HCT116 (cell line): Measurements from ENCODE around the gene ST3GAL5.
"Not testable (repeated sequence)": the region's sequence is repeated elsewhere in the genome, so short reads cannot be mapped to it uniquely, and the experiment has no call there.

Experiments used
- CTCF ChIP-seq, 3 experiments: fragments of 200-600 bp in 1 of 3; sonication (generic) in 1 of 3; IDR thresholded peaks in 2 of 3; conservative IDR thresholded peaks in 1 of 3; 2 replicates each; pipeline ENCODE4 v1.5.1; 2012 to 2017; ENCODE audit warnings: low read depth in 2 of 3, low read length in 2 of 3, antibody characterized with exemption in 1 of 3, borderline replicate concordance in 1 of 3, control low read depth in 1 of 3, mild to moderate bottlenecking in 1 of 3, mixed read lengths in 1 of 3, mixed run types in 1 of 3, moderate library complexity in 1 of 3; ENCODE audit not compliant: insufficient read depth in 1 of 3
- EGR1 ChIP-seq: IDR thresholded peaks from 2 replicates; pipeline ENCODE4 v1.6.1; 2012; ENCODE audit warnings: low read depth
- EZH2 ChIP-seq: fragments of 200-600 bp; sonication (generic); IDR thresholded peaks from 2 replicates; pipeline ENCODE4 v1.6.1; 2017; ENCODE audit warnings: antibody characterized with exemption, mixed run types
- EZH2phosphoT487 ChIP-seq: fragments of 200-600 bp; IDR thresholded peaks from 2 replicates; pipeline ENCODE4 v1.6.1; 2018; ENCODE audit warnings: antibody characterized with exemption, borderline replicate concordance
- MAX ChIP-seq: IDR thresholded peaks from 2 replicates; pipeline ENCODE4 v1.6.1; 2012
- POLR2A ChIP-seq: IDR thresholded peaks from 2 replicates; pipeline ENCODE4 v1.7.0; 2011; ENCODE audit warnings: borderline replicate concordance; ENCODE audit not compliant: insufficient read depth, insufficient read length; ENCODE audit errors: extremely low read depth
- REST ChIP-seq: IDR thresholded peaks from 2 replicates; pipeline ENCODE4 v1.6.1; 2012; ENCODE audit warnings: low read depth
- SIN3A ChIP-seq: IDR thresholded peaks from 2 replicates; pipeline ENCODE4 v1.6.1; 2012; ENCODE audit warnings: low read depth
- YY1 ChIP-seq: IDR thresholded peaks from 2 replicates; pipeline ENCODE4 v1.6.1; 2011; ENCODE audit warnings: low read length, low read depth, moderate library complexity, mild to moderate bottlenecking; ENCODE audit not compliant: insufficient replicate concordance; ENCODE audit errors: extremely low read depth
- ZBTB33 ChIP-seq: IDR thresholded peaks from 2 replicates; pipeline ENCODE4 v1.6.1; 2011; ENCODE audit warnings: mild to moderate bottlenecking, low read length, moderate library complexity; ENCODE audit not compliant: insufficient replicate concordance; ENCODE audit errors: extremely low read depth

- not testable (repeated sequence) for TF ChIP-seq SIN3A; POLR2A; CTCF (IDR thresholded peaks at IDR 0.05 in 2 of 3, conservative IDR thresholded peaks at IDR 0.05 in 1 of 3; ENCODE audit: borderline replicate concordance in 1 of 3, insufficient read depth in 1 of 3, low read depth in 2 of 3, low read length in 2 of 3); ZBTB33; EZH2phosphoT487; EGR1; YY1; EZH2; MAX; REST
These were observed 42.4 kb upstream of the ST3GAL5 start for GRCh38 chr2:85931151-85931550.
